Naive thymus-derived CD4-positive, alpha-beta T cell (primary cell): Measurements from ENCODE around the gene RIPK3. TPM values are rescaled to one million over a fixed set of nuclear protein-coding genes. Genes with fewer than 3 reads are reported as not detected.
A peak's percentile ranks its signal among the peaks of the same experiment; 100 is the strongest.

Experiments
- ATAC-seq: fragments of 150-1000 bp; cut with Tn5 transposase; 2 replicates; pipeline ENCODE4 v1.10.0; 2021; ENCODE audit warnings: mild to moderate bottlenecking, moderate library complexity
- CTCF ChIA-PET: fragments of 350-600 bp; sonication (Branson Sonifier 250); formaldehyde crosslinking; loops from one replicate; lab custom pipeline; 2021; ENCODE audit warnings: antibody characterized with exemption; lab: Charles Lee
- POLR2A ChIA-PET: fragments of 350-600 bp; sonication (Branson Sonifier 250); formaldehyde crosslinking; loops from one replicate; lab custom pipeline; 2021; ENCODE audit warnings: antibody characterized with exemption, inconsistent platforms; lab: Charles Lee
- DNase-seq, 9 donors: peaks; one replicate each; pipeline versions ENCODE4 v3.0.0 to v3.0.0-alpha.2; 2020 to 2022; ENCODE audit warnings: mixed read lengths in 1 of 9
- H3K27ac ChIP-seq: one replicate; pipeline ENCODE4 v1.7.0; 2013; ENCODE audit warnings: mild to moderate bottlenecking, low read depth, low read length, moderate library complexity
- H3K27me3 ChIP-seq, 2 donors: one replicate each; pipeline ENCODE4 v1.7.0; 2013; ENCODE audit warnings: low read length in 2 of 2, mild to moderate bottlenecking in 2 of 2, moderate library complexity in 2 of 2; ENCODE audit not compliant: control insufficient read depth in 2 of 2, insufficient read depth in 2 of 2
- H3K36me3 ChIP-seq, 3 experiments: 1 replicate in 2 of 3; 2 replicates in 1 of 3; pipeline ENCODE4 v1.7.0; 2013; ENCODE audit warnings: low read length in 3 of 3, mild to moderate bottlenecking in 3 of 3, moderate library complexity in 1 of 3; ENCODE audit not compliant: insufficient read depth in 3 of 3, control insufficient read depth in 2 of 3
- H3K4me1 ChIP-seq, 2 donors: one replicate each; pipeline ENCODE4 v1.7.0; 2013; ENCODE audit warnings: low read length in 2 of 2, mild to moderate bottlenecking in 2 of 2, moderate library complexity in 1 of 2; ENCODE audit not compliant: control insufficient read depth in 2 of 2, insufficient read depth in 2 of 2
- H3K4me3 ChIP-seq: 2 replicates; pipeline ENCODE4 v1.7.0; 2013; ENCODE audit warnings: mild to moderate bottlenecking, low read length
- H3K9me3 ChIP-seq, 3 experiments: 1 replicate in 2 of 3; 2 replicates in 1 of 3; pipeline ENCODE4 v1.7.0; 2013; ENCODE audit warnings: low read length in 3 of 3; ENCODE audit not compliant: control insufficient read depth in 2 of 3
- H3K27ac Mint-ChIP-seq, 9 donors: one replicate each; pipeline ENCODE4 v1.8.0; 2020 to 2022; ENCODE audit warnings: mixed read lengths in 9 of 9, mild to moderate bottlenecking in 8 of 9, moderate library complexity in 5 of 9, inconsistent platforms in 2 of 9
- H3K27me3 Mint-ChIP-seq, 5 donors: one replicate each; pipeline ENCODE4 v1.8.0; 2021 to 2022; ENCODE audit warnings: mixed read lengths in 5 of 5, mild to moderate bottlenecking in 1 of 5
- H3K36me3 Mint-ChIP-seq, 5 donors: one replicate each; pipeline ENCODE4 v1.8.0; 2020 to 2022; ENCODE audit warnings: mixed read lengths in 5 of 5, mild to moderate bottlenecking in 3 of 5, inconsistent platforms in 1 of 5
- H3K4me1 Mint-ChIP-seq, 7 donors: one replicate each; pipeline ENCODE4 v1.8.0; 2020 to 2022; ENCODE audit warnings: mixed read lengths in 7 of 7, mild to moderate bottlenecking in 3 of 7, inconsistent platforms in 1 of 7
- H3K4me3 Mint-ChIP-seq, 10 donors: one replicate each; pipeline ENCODE4 v1.8.0; 2020 to 2022; ENCODE audit warnings: mild to moderate bottlenecking in 10 of 10, mixed read lengths in 10 of 10, moderate library complexity in 6 of 10, inconsistent platforms in 2 of 10
- H3K9me3 Mint-ChIP-seq, 11 donors: one replicate each; pipeline ENCODE4 v1.8.0; 2020 to 2022; ENCODE audit warnings: mixed read lengths in 11 of 11, mild to moderate bottlenecking in 4 of 11, inconsistent platforms in 1 of 11, moderate library complexity in 1 of 11
- intact Hi-C, 2 donors: fragments of 100-400 bp; cut with micrococcal nuclease; formaldehyde crosslinking; loops; one replicate each; pipeline ENCODE4 v1.15.1; 2023
- polyA plus RNA-seq, 2 donors: library from polyadenylated mRNA; unstranded; fragments of 300-500 nt; fragmentation: Illumina TruSeq; gene quantifications; one replicate each; pipeline ENCODE4 v1.2.3, GENCODE V29; 2021
- total RNA-seq, 6 experiments: library from RNA in 5 of 6; stranded (reverse) in 5 of 6; gene quantifications; 1 replicate in 5 of 6; 2 replicates in 1 of 6; pipeline ENCODE4 v1.2.3 and lab custom pipeline; 2021 to 2026

Gene RIPK3
- total and polyA plus RNA-seq, 7 experiments from 2014 or later = 8.2 to 47.5 (median 33.0) TPM

GRCh38 chr14:24325041-24325530, 14.7 kb downstream of the RIPK3 start:
- ChIA-PET CTCF (interaction anchor here (1.5 kb wide), 1 partner anchor 108 kb away, joined by 3 read pairs; no protein-coding TSS in a partner anchor), POLR2A (interaction anchor here (0.5 to 0.8 kb wide), 3 partner anchors 22 to 1501 kb away, joined by 3 to 7 read pairs (median 4); no protein-coding TSS in a partner anchor)
- Histone ChIP-seq H3K4me1 (peaks cover 6 to 23% of the 10 kb centered on the region in 2 donors), H3K4me3 (no peak overlapping the region), H3K9me3 (no peaks in the 10 kb centered on the region), H3K36me3 (no peaks in the 10 kb centered on the region), H3K27me3 (no peaks in the 10 kb centered on the region), H3K27ac (no peak overlapping the region)
- Mint-ChIP-seq H3K27me3 (peaks cover 0 to 10% (median 4%) of the 10 kb centered on the region in 5 donors), H3K27ac (peak overlapping the region in 1 of 9 donors; percentile 65), H3K4me1 (peaks cover 7 to 32% (median 14%) of the 10 kb centered on the region in 7 donors), H3K9me3 (no peaks in the 10 kb centered on the region), H3K4me3 (no peak overlapping the region), H3K36me3 (no peaks in the 10 kb centered on the region)
- ATAC-seq = no peak
- DNase-seq = no peak
- intact Hi-C loops = no loop called here

GRCh38 chr14:24324024-24324423, 15.8 kb downstream of the RIPK3 start:
- Histone ChIP-seq H3K36me3 (no peaks in the 10 kb centered on the region), H3K9me3 (no peaks in the 10 kb centered on the region), H3K4me1 (peaks cover 6 to 13% of the 10 kb centered on the region in 2 donors), H3K27ac (no peak overlapping the region), H3K27me3 (no peaks in the 10 kb centered on the region), H3K4me3 (no peak overlapping the region)
- Mint-ChIP-seq H3K4me3 (no peak overlapping the region), H3K4me1 (peaks cover 9 to 25% (median 14%) of the 10 kb centered on the region in 7 donors), H3K36me3 (no peaks in the 10 kb centered on the region), H3K27me3 (peaks cover 0 to 13% (median 5%) of the 10 kb centered on the region in 5 donors), H3K27ac (peak overlapping the region in 2 of 9 donors; percentile 8 to 65), H3K9me3 (no peaks in the 10 kb centered on the region)
- intact Hi-C loops = no loop called here
- ChIA-PET POLR2A (interaction anchor here (1.3 kb wide), 1 partner anchor 10 kb away, joined by 5 read pairs; no protein-coding TSS in a partner anchor), CTCF (interaction anchor here (1.3 to 1.9 kb wide), 3 partner anchors 10 to 109 kb away, joined by 3 to 8 read pairs (median 3); partner anchors contain the start of gene CIDEB)
- DNase-seq (no peak), ATAC-seq (no peak)

GRCh38 chr14:24323341-24323740, 16.4 kb downstream of the RIPK3 start:
- Mint-ChIP-seq H3K36me3 (no peaks in the 10 kb centered on the region), H3K9me3 (no peaks in the 10 kb centered on the region), H3K4me1 (peaks cover 6 to 18% (median 10%) of the 10 kb centered on the region in 7 donors), H3K4me3 (no peak overlapping the region), H3K27ac (peak overlapping the region in 1 of 9 donors; percentile 11), H3K27me3 (peaks cover 0 to 13% (median 5%) of the 10 kb centered on the region in 5 donors)
- no peaks in the 10 kb centered on the region for H3K9me3 ChIP-seq
- intact Hi-C loops = no loop called here
- H3K27me3 ChIP-seq = no peaks in the 10 kb centered on the region
- H3K36me3 ChIP-seq = no peaks in the 10 kb centered on the region
- ATAC-seq (no peak), DNase-seq (peak in 1 of 9 donors; percentile 3)
- CTCF ChIA-PET = interaction anchor here (0.6 to 1.9 kb wide), 4 partner anchors 9 to 110 kb away, joined by 3 to 8 read pairs (median 3); partner anchors contain the start of gene CIDEB
- peaks cover 6% of the 10 kb centered on the region in 2 donors for H3K4me1 ChIP-seq
- POLR2A ChIA-PET = interaction anchor here (1.3 kb wide), 1 partner anchor 9 kb away, joined by 5 read pairs; no protein-coding TSS in a partner anchor
- no peak overlapping the region for H3K4me3 ChIP-seq
- H3K27ac ChIP-seq = no peak overlapping the region

GRCh38 chr14:24322672-24323071, 17.1 kb downstream of the RIPK3 start:
- intact Hi-C loops = no loop called here
- Histone ChIP-seq H3K9me3 (no peaks in the 10 kb centered on the region), H3K36me3 (no peaks in the 10 kb centered on the region), H3K27ac (no peak overlapping the region), H3K4me1 (peaks cover 6% of the 10 kb centered on the region in 2 donors), H3K4me3 (no peak overlapping the region), H3K27me3 (no peaks in the 10 kb centered on the region)
- CTCF ChIA-PET = interaction anchor here (0.6 to 1.9 kb wide), 5 partner anchors 9 to 25 kb away, joined by 3 to 8 read pairs (median 3); partner anchors contain the start of gene CIDEB
- DNase-seq = no peak
- Mint-ChIP-seq H3K27ac (no peak overlapping the region), H3K4me3 (no peak overlapping the region), H3K4me1 (peaks cover 6 to 22% (median 9%) of the 10 kb centered on the region in 7 donors), H3K27me3 (peaks cover 0 to 13% (median 5%) of the 10 kb centered on the region in 5 donors), H3K9me3 (no peaks in the 10 kb centered on the region), H3K36me3 (peaks cover 0 to 2% (median 0%) of the 10 kb centered on the region in 5 donors)
- ATAC-seq = no peak
- POLR2A ChIA-PET = interaction anchor here (1.1 kb wide), 1 partner anchor 22 kb away, joined by 5 read pairs; the partner anchor contains the start of gene NOP9

GRCh38 chr14:24321212-24321975, 18.4 kb downstream of the RIPK3 start:
- Histone ChIP-seq H3K4me1 (no peaks in the 10 kb centered on the region), H3K9me3 (no peaks in the 10 kb centered on the region), H3K27ac (no peak overlapping the region), H3K4me3 (no peak overlapping the region), H3K27me3 (no peaks in the 10 kb centered on the region), H3K36me3 (no peaks in the 10 kb centered on the region)
- ChIA-PET POLR2A (interaction anchor here (1.1 kb wide), 1 partner anchor 21 kb away, joined by 5 read pairs; the partner anchor contains the start of gene NOP9), CTCF (interaction anchor here (0.6 to 1.5 kb wide), 2 partner anchors 24 to 74 kb away, joined by 3 read pairs; no protein-coding TSS in a partner anchor)
- Mint-ChIP-seq H3K4me1 (peaks cover 0 to 20% (median 8%) of the 10 kb centered on the region in 7 donors), H3K27me3 (peaks cover 0 to 13% (median 0%) of the 10 kb centered on the region in 5 donors), H3K9me3 (no peaks in the 10 kb centered on the region), H3K36me3 (peaks cover 0 to 8% (median 0%) of the 10 kb centered on the region in 5 donors), H3K4me3 (no peak overlapping the region), H3K27ac (no peak overlapping the region)
- ATAC-seq (no peak), DNase-seq (no peak)
- intact Hi-C loops = no loop called here
